Endothelial cell of umbilical vein (primary cell): ENCODE results near the gene RAB31. TPM values are rescaled to one million over a fixed set of nuclear protein-coding genes. Genes with fewer than 3 reads are reported as not detected.

Experiments used
- BruUV-seq: library from RNA; stranded (reverse); fragments of 400-500 nt; replicated peaks from 2 replicates; lab custom pipeline; 2021; lab: Mats Ljungman, UMichigan
- CTCF ChIA-PET: fragments of 300-600, 350-600 bp; sonication (Branson Sonifier 250); formaldehyde crosslinking; loops from one replicate; lab custom pipeline; 2021; ENCODE audit warnings: antibody characterized with exemption, inconsistent platforms; lab: Charles Lee
- POLR2A ChIA-PET: fragments of 300-600, 350-600 bp; sonication (Branson Sonifier 250); formaldehyde crosslinking; loops from one replicate; lab custom pipeline; 2021; ENCODE audit warnings: antibody characterized with exemption, inconsistent platforms; lab: Charles Lee
- DNase-seq: peaks from one replicate; pipeline ENCODE4 v3.0.0-alpha.2; 2011; ENCODE audit warnings: low read depth, low spot score
- FAIRE-seq: peaks from 2 replicates; lab custom pipeline; 2011; peaks lifted over from hg19 to GRCh38; lab: Jason Lieb, UNC
- H2AFZ ChIP-seq: 2 replicates; pipeline ENCODE4 v1.6.0; 2012; ENCODE audit warnings: low read depth, low read length, control low read depth, inconsistent platforms
- H3K27ac ChIP-seq: 2 replicates; pipeline ENCODE4 v1.5.1; 2011; ENCODE audit warnings: low read depth, mild to moderate bottlenecking, control low read depth, low read length, moderate library complexity; ENCODE audit not compliant: insufficient read depth
- H3K27me3 ChIP-seq, 2 experiments: 2 replicates each; pipeline versions ENCODE4 v1.6.0 to v1.6.1; 2011; ENCODE audit warnings: low read length in 2 of 2, mixed read lengths in 1 of 2; ENCODE audit not compliant: control insufficient read depth in 2 of 2, insufficient read depth in 2 of 2
- H3K36me3 ChIP-seq, 2 experiments: 2 replicates in 1 of 2; 3 replicates in 1 of 2; pipeline ENCODE4 v1.5.1; 2011; ENCODE audit warnings: low read length in 2 of 2, mild to moderate bottlenecking in 1 of 2, moderate library complexity in 1 of 2; ENCODE audit not compliant: control insufficient read depth in 2 of 2, insufficient read depth in 2 of 2; ENCODE audit errors: extremely low read depth in 1 of 2
- H3K4me1 ChIP-seq: 3 replicates; pipeline ENCODE4 v1.5.1; 2011; ENCODE audit warnings: mild to moderate bottlenecking, low read length; ENCODE audit not compliant: control insufficient read depth, insufficient read depth; ENCODE audit errors: extremely low read depth
- H3K4me2 ChIP-seq: 2 replicates; pipeline ENCODE4 v1.6.1; 2011; ENCODE audit warnings: low read length, control low read depth, mixed read lengths; ENCODE audit not compliant: insufficient read depth
- H3K4me3 ChIP-seq, 3 experiments: fragments of 200-600 bp in 1 of 3; sonication (generic), shearing (Covaris generic) in 1 of 3; replicated peaks in 1 of 3; 2 replicates each; pipeline ENCODE4 v1.5.1; 2011 to 2016; ENCODE audit warnings: control low read depth in 3 of 3, low read length in 3 of 3, mild to moderate bottlenecking in 2 of 3, inconsistent platforms in 1 of 3, low read depth in 1 of 3, moderate library complexity in 1 of 3; ENCODE audit not compliant: insufficient read depth in 1 of 3
- H3K79me2 ChIP-seq: 2 replicates; pipeline ENCODE4 v1.6.0; 2012; ENCODE audit warnings: low read length, inconsistent platforms; ENCODE audit not compliant: control insufficient read depth, insufficient read depth
- H3K9ac ChIP-seq: replicated peaks from 2 replicates; pipeline ENCODE3; 2011; ENCODE audit warnings: low read length, control low read depth; ENCODE audit not compliant: insufficient read depth; ENCODE audit errors: extremely low read depth
- H3K9me1 ChIP-seq: replicated peaks from 3 replicates; pipeline ENCODE4 v1.6.0; 2011; ENCODE audit warnings: mild to moderate bottlenecking, low read length; ENCODE audit not compliant: control insufficient read depth, insufficient read depth; ENCODE audit errors: extremely low read depth
- H3K9me3 ChIP-seq: replicated peaks from 2 replicates; pipeline ENCODE4 v1.5.1; 2012; ENCODE audit warnings: low read length, inconsistent platforms; ENCODE audit not compliant: control insufficient read depth, insufficient read depth
- H4K20me1 ChIP-seq: replicated peaks from 2 replicates; pipeline ENCODE3; 2011; ENCODE audit warnings: mild to moderate bottlenecking, low read length; ENCODE audit not compliant: control insufficient read depth, insufficient read depth; ENCODE audit errors: extremely low read depth
- EZH2 ChIP-seq: IDR thresholded peaks from 2 replicates; pipeline ENCODE4 v1.6.1; 2012; ENCODE audit warnings: borderline replicate concordance, low read depth, mild to moderate bottlenecking, moderate library complexity, low read length, inconsistent platforms; ENCODE audit not compliant: severe bottlenecking
- FOS ChIP-seq: IDR thresholded peaks from 2 replicates; pipeline ENCODE4 v1.6.1; 2011; ENCODE audit warnings: mild to moderate bottlenecking, low read length, moderate library complexity, borderline replicate concordance; ENCODE audit not compliant: insufficient read depth
- GATA2 ChIP-seq: IDR thresholded peaks from 2 replicates; pipeline ENCODE4 v1.7.0; 2011; ENCODE audit warnings: low read depth, mild to moderate bottlenecking, moderate library complexity, mixed read lengths, low read length; ENCODE audit not compliant: insufficient read length, insufficient read depth
- JUN ChIP-seq: IDR thresholded peaks from 2 replicates; pipeline ENCODE4 v1.6.1; 2011; ENCODE audit warnings: borderline replicate concordance, low read depth; ENCODE audit not compliant: insufficient read length, insufficient read depth
- MAX ChIP-seq: IDR thresholded peaks from 2 replicates; pipeline ENCODE4 v1.6.1; 2011; ENCODE audit not compliant: insufficient read depth, insufficient read length
- MYC ChIP-seq: IDR thresholded peaks from one replicate; pipeline ENCODE4 v1.6.1; 2011; ENCODE audit warnings: mild to moderate bottlenecking, low read depth, low read length
- POLR2A ChIP-seq: IDR thresholded peaks from 2 replicates; pipeline ENCODE4 v1.6.1; 2012; ENCODE audit warnings: low read depth, mild to moderate bottlenecking, control low read depth, low read length
- POLR2AphosphoS5 ChIP-seq: IDR thresholded peaks from 2 replicates; pipeline ENCODE4 v1.6.1; 2012; ENCODE audit warnings: low read depth, mild to moderate bottlenecking, control low read depth, low read length, moderate library complexity; ENCODE audit not compliant: insufficient read depth
- dilution Hi-C: fragments of 300-500 bp; cut with MboI; formaldehyde crosslinking; loops from one replicate; pipeline ENCODE4 v1.15.0; 2019; ENCODE audit warnings: low sequenced_read_pairs; ENCODE audit not compliant: extremely low pct_ligation_motif_present
- intact Hi-C: fragments of 100-400 bp; cut with micrococcal nuclease; formaldehyde crosslinking; loops from one replicate; pipeline ENCODE4 v1.10.0; 2022
- polyA plus RNA-seq, 4 experiments: library from polyadenylated mRNA; depleted of rRNA in 3 of 4; stranded (reverse) in 3 of 4; unstranded in 1 of 4; fragments of >200 nt; gene quantifications; 2 replicates each; pipeline versions ENCODE4 v1.2.1 to v1.2.3, GENCODE V29; 2011 to 2012; ENCODE audit warnings: missing spikeins in 1 of 4
- total RNA-seq: library from RNA; stranded (reverse); gene quantifications from 2 replicates; pipeline ENCODE4 v1.2.3, GENCODE V29; 2021
- TF ChIP-seq, protein P1 (sequence below), 2 donors: IDR thresholded peaks; 1 replicate in 1 of 2; 2 replicates in 1 of 2; pipeline ENCODE4 v1.5.1; 2011; ENCODE audit warnings: low read length in 2 of 2, mild to moderate bottlenecking in 2 of 2, moderate library complexity in 2 of 2, control low read depth in 1 of 2, inconsistent platforms in 1 of 2, low read depth in 1 of 2; ENCODE audit not compliant: insufficient read depth in 1 of 2; ENCODE audit errors: extremely low read depth in 1 of 2

Gene RAB31
- total and polyA plus RNA-seq, 2 donors (not counting 3 experiments of a cell fraction or from before 2014, with no cell fraction given): 30.5 TPM

DNA sequence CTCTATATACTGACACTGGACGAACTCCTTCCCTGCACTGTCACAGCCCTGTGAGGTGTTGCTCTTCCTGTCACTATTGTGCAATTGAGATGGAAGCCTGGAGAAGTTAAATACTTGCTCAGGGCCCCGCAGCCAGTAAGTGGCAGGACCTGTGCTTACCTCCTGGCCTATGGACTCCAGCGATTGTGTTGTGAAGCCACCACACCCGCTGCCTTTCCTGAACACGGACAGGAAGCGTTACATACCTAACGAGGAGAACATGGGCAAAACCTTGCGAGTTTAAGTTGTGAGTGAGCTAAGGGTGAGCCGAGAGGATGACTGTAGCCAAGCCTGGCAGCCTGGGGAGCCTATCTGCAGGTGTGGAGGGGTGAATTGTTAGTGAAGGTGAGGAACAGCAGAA lies 26.1 kb downstream of the RAB31 start:
- DNase-seq (no peak), FAIRE-seq (no peak)
- no TSS peak for BruUV-seq
- H3K4me2 ChIP-seq: no peak overlapping the region
- ChIA-PET POLR2A (no interaction called here), CTCF (interaction anchor here (1.6 kb wide), 1 partner anchor 9 kb away, joined by 4 read pairs; no protein-coding TSS in a partner anchor)
- no peaks in the 10 kb centered on the region for H3K27me3 ChIP-seq
- H3K36me3 ChIP-seq: peaks cover 0 to 3% of the 10 kb centered on the region in 2 experiments
- H3K9me3 ChIP-seq: no peaks in the 10 kb centered on the region
- H3K4me1 ChIP-seq: peaks cover 14% of the 10 kb centered on the region
- dilution Hi-C loops (no loop called here), intact Hi-C loops (no loop called here)
- no peak overlapping the region for H3K27ac ChIP-seq
- no peak overlapping the region for H3K9ac ChIP-seq
- H3K4me3 ChIP-seq: no peak overlapping the region
- H2AFZ ChIP-seq: no peak overlapping the region
- TF ChIP-seq FOS (no peak), POLR2A (no peak), JUN (no peak), EZH2 (no peak), GATA2 (no peak), MAX (no peak), MYC (no peak), POLR2AphosphoS5 (no peak)
- TF ChIP-seq, protein P1, sequence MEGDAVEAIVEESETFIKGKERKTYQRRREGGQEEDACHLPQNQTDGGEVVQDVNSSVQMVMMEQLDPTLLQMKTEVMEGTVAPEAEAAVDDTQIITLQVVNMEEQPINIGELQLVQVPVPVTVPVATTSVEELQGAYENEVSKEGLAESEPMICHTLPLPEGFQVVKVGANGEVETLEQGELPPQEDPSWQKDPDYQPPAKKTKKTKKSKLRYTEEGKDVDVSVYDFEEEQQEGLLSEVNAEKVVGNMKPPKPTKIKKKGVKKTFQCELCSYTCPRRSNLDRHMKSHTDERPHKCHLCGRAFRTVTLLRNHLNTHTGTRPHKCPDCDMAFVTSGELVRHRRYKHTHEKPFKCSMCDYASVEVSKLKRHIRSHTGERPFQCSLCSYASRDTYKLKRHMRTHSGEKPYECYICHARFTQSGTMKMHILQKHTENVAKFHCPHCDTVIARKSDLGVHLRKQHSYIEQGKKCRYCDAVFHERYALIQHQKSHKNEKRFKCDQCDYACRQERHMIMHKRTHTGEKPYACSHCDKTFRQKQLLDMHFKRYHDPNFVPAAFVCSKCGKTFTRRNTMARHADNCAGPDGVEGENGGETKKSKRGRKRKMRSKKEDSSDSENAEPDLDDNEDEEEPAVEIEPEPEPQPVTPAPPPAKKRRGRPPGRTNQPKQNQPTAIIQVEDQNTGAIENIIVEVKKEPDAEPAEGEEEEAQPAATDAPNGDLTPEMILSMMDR (IDR thresholded peaks at IDR 0.05; ENCODE audit: extremely low read depth in 1 of 2, insufficient read depth in 1 of 2, low read depth in 1 of 2, low read length in 2 of 2): no peak
- no peaks in the 10 kb centered on the region for H4K20me1 ChIP-seq
- H3K79me2 ChIP-seq: peaks cover 2% of the 10 kb centered on the region
- no peaks in the 10 kb centered on the region for H3K9me1 ChIP-seq
